ENCODE measurements around the gene CNIH2.

Gene CNIH2

DNA sequence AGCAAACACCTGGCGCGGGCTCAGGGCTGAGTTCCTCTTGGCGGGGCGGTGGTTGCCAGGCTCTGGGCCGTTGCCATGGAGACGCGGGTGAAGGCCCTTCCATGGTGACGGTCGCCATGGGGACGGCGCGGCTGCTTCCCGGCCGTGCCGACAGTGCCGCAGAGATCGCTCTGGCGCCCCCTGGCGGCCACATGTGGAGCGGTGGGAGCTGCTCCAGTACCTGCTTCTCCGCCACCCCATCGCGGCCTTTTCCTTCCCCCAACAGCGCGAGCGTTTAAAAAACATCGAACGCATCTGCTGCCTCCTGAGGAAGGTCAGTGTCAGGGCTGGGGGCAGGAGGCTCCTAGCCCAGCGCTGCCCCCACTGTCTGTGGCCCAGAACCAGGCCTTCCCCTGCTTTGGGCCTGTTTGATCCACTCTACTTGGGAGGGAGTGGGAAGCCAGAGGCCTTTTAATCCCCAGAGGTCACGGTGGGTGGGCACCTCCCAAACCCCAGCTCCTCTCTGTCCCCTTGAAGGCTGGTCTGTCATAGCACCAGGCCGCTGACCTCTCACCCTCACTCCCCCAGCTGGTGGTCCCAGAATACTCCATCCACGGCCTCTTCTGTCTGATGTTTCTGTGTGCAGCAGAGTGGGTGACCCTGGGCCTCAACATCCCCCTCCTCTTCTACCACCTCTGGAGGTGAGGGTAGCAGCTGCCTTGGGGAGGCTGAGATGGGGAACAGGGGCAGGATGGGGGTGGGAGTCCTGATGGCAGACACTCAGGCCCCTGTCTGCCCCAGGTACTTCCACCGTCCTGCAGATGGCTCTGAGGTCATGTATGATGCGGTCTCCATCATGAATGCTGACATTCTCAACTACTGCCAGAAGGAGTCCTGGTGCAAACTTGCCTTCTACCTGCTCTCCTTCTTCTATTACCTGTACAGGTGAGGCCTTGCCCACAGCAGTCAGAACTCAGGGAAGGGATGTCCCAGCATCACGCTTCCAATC is 4.8 kb downstream of the CNIH2 start:
- Histone ChIP-seq H3K27me3 (ENCODE audit: control insufficient read depth, insufficient read depth, low read length) (no peaks in the 10 kb centered on the region), H3K36me3 (ENCODE audit: control insufficient read depth, insufficient read depth, low read length) (no peaks in the 10 kb centered on the region), H3K4me3 (ENCODE audit: low read length) (no peak overlapping the region), H3K27ac (ENCODE audit: low read depth, low read length) (no peak overlapping the region), H3K9ac (ENCODE audit: low read length) (no peak overlapping the region), H3K4me1 (ENCODE audit: control insufficient read depth, insufficient read depth, low read length) (peaks cover 2% of the 10 kb centered on the region)

DNA sequence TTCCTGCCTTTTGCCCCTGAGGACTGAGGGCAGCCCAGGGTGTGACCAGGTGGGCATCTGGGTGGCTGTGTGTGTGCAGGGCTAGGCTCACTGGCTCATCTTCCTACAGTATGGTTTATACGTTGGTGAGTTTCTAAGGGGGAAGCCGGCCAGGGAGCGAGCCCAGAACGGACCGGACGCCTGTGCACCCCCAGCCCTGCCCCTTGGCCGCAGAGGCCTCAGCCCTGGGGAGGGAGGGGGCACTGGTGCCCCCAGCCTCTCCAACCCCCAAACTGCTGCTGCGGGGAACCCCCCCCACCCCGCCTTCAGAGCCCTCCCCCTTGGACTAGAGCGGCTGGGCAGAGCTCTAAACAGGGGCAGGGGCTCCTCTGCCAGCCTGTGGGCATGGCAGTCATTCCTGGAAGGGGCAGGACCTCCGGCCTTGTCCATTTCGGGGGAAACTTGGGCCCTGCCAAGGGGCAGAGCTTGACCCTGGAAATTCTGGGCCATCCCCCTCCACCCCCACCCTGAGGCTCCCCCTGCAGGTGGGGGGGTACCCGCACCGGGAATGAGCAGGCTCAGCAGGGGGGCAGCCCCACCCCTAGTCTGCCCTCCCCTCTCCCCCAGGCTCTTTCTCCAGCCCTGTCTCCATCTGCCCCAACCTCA is 5.6 kb downstream of the CNIH2 start:
- Histone ChIP-seq H3K4me1 (ENCODE audit: control insufficient read depth, insufficient read depth, low read length) (peaks cover 2% of the 10 kb centered on the region), H3K9ac (ENCODE audit: low read length) (no peak overlapping the region), H3K4me3 (ENCODE audit: low read length) (no peak overlapping the region), H3K27me3 (ENCODE audit: control insufficient read depth, insufficient read depth, low read length) (no peaks in the 10 kb centered on the region), H3K36me3 (ENCODE audit: control insufficient read depth, insufficient read depth, low read length) (no peaks in the 10 kb centered on the region), H3K27ac (ENCODE audit: low read depth, low read length) (no peak overlapping the region)

DNA sequence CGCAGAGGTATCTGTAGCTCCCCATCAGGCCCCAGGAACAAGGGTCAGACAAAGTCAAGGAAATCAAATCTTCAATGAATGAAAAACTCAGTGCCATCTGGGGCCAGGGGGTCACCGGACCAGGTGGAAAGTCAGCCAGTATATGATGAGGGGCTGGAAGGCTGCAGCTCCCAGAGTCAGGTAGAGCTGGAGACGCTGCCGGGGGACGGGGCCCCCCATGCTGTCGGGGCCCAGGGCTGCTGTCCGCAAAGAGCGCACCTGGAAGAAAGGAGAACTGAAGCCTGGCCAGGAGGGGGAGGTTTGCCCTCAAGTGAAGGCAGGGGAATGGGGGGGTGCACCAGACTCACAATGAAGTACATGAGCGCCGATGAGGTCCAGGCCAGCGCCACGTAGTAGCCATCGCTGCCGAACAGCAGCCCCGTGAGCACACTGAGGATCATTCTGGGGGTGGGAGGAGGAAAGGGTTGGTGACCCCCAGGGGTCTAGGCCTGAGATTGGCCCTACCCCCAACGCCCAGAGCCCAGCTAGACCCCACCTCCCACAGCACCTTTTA is 6.6 kb downstream of the CNIH2 start:
- H3K9ac ChIP-seq (ENCODE audit: low read length) = no peak overlapping the region
- peaks cover 2% of the 10 kb centered on the region for H3K4me1 ChIP-seq (ENCODE audit: control insufficient read depth, insufficient read depth, low read length)
- no peak overlapping the region for H3K27ac ChIP-seq (ENCODE audit: low read depth, low read length)
- H3K36me3 ChIP-seq (ENCODE audit: control insufficient read depth, insufficient read depth, low read length) = no peaks in the 10 kb centered on the region
- no peak overlapping the region for H3K4me3 ChIP-seq (ENCODE audit: low read length)
- H3K27me3 ChIP-seq (ENCODE audit: control insufficient read depth, insufficient read depth, low read length) = no peaks in the 10 kb centered on the region

- Histone ChIP-seq H3K9ac (ENCODE audit: low read length) (no peak overlapping the region), H3K36me3 (ENCODE audit: control insufficient read depth, insufficient read depth, low read length) (no peaks in the 10 kb centered on the region), H3K4me1 (ENCODE audit: control insufficient read depth, insufficient read depth, low read length) (peaks cover 2% of the 10 kb centered on the region), H3K4me3 (ENCODE audit: low read length) (no peak overlapping the region), H3K27ac (ENCODE audit: low read depth, low read length) (no peak overlapping the region), H3K27me3 (ENCODE audit: control insufficient read depth, insufficient read depth, low read length) (no peaks in the 10 kb centered on the region)
These were observed 7.4 kb downstream of the CNIH2 start for GRCh38 chr11:66285250-66285947.

- peaks cover 4% of the 10 kb centered on the region for H3K27me3 ChIP-seq (ENCODE audit: control insufficient read depth, insufficient read depth, low read length)
- H3K36me3 ChIP-seq (ENCODE audit: control insufficient read depth, insufficient read depth, low read length) = no peaks in the 10 kb centered on the region
- no peak overlapping the region for H3K4me3 ChIP-seq (ENCODE audit: low read length)
- no peak overlapping the region for H3K9ac ChIP-seq (ENCODE audit: low read length)
- H3K27ac ChIP-seq (ENCODE audit: low read depth, low read length) = no peak overlapping the region
- H3K4me1 ChIP-seq (ENCODE audit: control insufficient read depth, insufficient read depth, low read length) = peaks cover 2% of the 10 kb centered on the region
These were observed 8.7 kb downstream of the CNIH2 start for GRCh38 chr11:66286699-66287098.

DNA sequence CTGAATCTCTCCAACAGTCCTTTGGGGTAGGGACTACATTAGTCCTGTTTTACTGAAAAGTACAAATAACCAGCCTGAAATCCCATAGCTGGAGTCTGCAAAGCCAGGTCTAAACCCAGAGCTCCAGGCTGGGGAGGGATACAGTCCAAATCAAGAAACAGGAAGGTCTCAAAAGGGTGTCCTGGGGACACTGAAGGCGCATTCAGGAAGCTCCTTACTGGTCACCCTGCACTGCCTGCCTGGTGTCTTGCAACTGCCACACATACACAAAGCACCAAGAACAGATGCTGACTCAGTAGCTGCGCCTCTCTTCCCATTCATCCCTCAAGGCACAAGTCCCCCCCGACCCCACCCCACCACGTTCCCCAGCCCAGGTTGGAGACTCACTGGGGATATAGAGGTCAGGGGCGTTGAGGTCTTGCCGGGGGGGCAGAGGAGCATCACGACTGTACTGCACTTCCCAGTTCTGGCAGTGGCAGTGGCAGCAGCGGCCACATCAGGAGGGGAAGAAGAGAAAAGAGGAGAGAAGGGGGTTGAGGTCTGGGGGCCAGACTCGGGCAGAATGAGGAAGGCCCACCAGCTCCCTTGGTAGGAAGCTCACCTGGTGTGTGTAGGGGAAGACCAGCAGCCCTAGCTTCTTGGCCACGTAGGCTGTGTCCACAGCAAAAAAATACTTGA is 9.4 kb downstream of the CNIH2 start:
- Histone ChIP-seq H3K4me1 (ENCODE audit: control insufficient read depth, insufficient read depth, low read length) (peaks cover 2% of the 10 kb centered on the region), H3K27me3 (ENCODE audit: control insufficient read depth, insufficient read depth, low read length) (peaks cover 5% of the 10 kb centered on the region), H3K4me3 (ENCODE audit: low read length) (no peak overlapping the region), H3K9ac (ENCODE audit: low read length) (no peak overlapping the region), H3K36me3 (ENCODE audit: control insufficient read depth, insufficient read depth, low read length) (no peaks in the 10 kb centered on the region), H3K27ac (ENCODE audit: low read depth, low read length) (no peak overlapping the region)

- Histone ChIP-seq H3K4me1 (ENCODE audit: control insufficient read depth, insufficient read depth, low read length) (no peaks in the 10 kb centered on the region), H3K9ac (ENCODE audit: low read length) (peak overlapping the region; percentile 16), H3K27ac (ENCODE audit: low read depth, low read length) (peak overlapping the region; percentile 94), H3K36me3 (ENCODE audit: control insufficient read depth, insufficient read depth, low read length) (no peaks in the 10 kb centered on the region), H3K27me3 (ENCODE audit: control insufficient read depth, insufficient read depth, low read length) (peaks cover 12% of the 10 kb centered on the region), H3K4me3 (ENCODE audit: low read length) (peak overlapping the region; percentile 63)
These were observed 10.1 kb downstream of the CNIH2 start for GRCh38 chr11:66287889-66288670.

GRCh38 chr11:66288671-66289547 is 10.9 kb downstream of the CNIH2 start, which contains the start of gene YIF1A:
YIF1A (minus strand) TSS chr11:66289143; CDS start chr11:66288985, 158 bp downstream.
- peaks cover 16% of the 10 kb centered on the region for H3K27me3 ChIP-seq (ENCODE audit: control insufficient read depth, insufficient read depth, low read length)
- peak within 1 kb of the TSS; percentile 94 for H3K27ac ChIP-seq (ENCODE audit: low read depth, low read length)
- no peaks in the 10 kb centered on the region for H3K36me3 ChIP-seq (ENCODE audit: control insufficient read depth, insufficient read depth, low read length)
- peak within 1 kb of the TSS; percentile 86 for H3K4me3 ChIP-seq (ENCODE audit: low read length)
- peak within 1 kb of the TSS; percentile 54 for H3K9ac ChIP-seq (ENCODE audit: low read length)
- H3K4me1 ChIP-seq (ENCODE audit: control insufficient read depth, insufficient read depth, low read length) = no peaks in the 10 kb centered on the region

- peaks cover 20% of the 10 kb centered on the region for H3K27me3 ChIP-seq (ENCODE audit: control insufficient read depth, insufficient read depth, low read length)
- peak overlapping the region; percentile 54 for H3K9ac ChIP-seq (ENCODE audit: low read length)
- peak overlapping the region; percentile 57 for H3K27ac ChIP-seq (ENCODE audit: low read depth, low read length)
- H3K4me3 ChIP-seq (ENCODE audit: low read length) = peak overlapping the region; percentile 86
- H3K4me1 ChIP-seq (ENCODE audit: control insufficient read depth, insufficient read depth, low read length) = no peaks in the 10 kb centered on the region
- no peaks in the 10 kb centered on the region for H3K36me3 ChIP-seq (ENCODE audit: control insufficient read depth, insufficient read depth, low read length)
These were observed 11.8 kb downstream of the CNIH2 start for GRCh38 chr11:66289548-66290329.

- Histone ChIP-seq H3K4me3 (ENCODE audit: low read length) (peak overlapping the region; percentile 86), H3K27me3 (ENCODE audit: control insufficient read depth, insufficient read depth, low read length) (peaks cover 20% of the 10 kb centered on the region), H3K36me3 (ENCODE audit: control insufficient read depth, insufficient read depth, low read length) (no peaks in the 10 kb centered on the region), H3K9ac (ENCODE audit: low read length) (no peak overlapping the region), H3K27ac (ENCODE audit: low read depth, low read length) (no peak overlapping the region), H3K4me1 (ENCODE audit: control insufficient read depth, insufficient read depth, low read length) (no peaks in the 10 kb centered on the region)
These were observed 12.3 kb downstream of the CNIH2 start for GRCh38 chr11:66290330-66290621.

Measured in rectal smooth muscle tissue (tissue), 1 donor.